HEK293 (cell line): Measurements from ENCODE around the gene UBA1.

Experiments used
- HOXC10 ChIP-seq: sonication (generic); formaldehyde crosslinking; IDR thresholded peaks from 2 replicates; pipeline ENCODE4 v1.8.1; 2023; ENCODE audit warnings: mild to moderate bottlenecking, missing genetic modification reagents
- KLF8 ChIP-seq: fragments of 450-650 bp; formaldehyde crosslinking; IDR thresholded peaks from 2 replicates; pipeline ENCODE4 v1.5.1; 2016; ENCODE audit warnings: missing biosample characterization, missing genetic modification characterization
- OVOL3 ChIP-seq: fragments of 450-650 bp; formaldehyde crosslinking; IDR thresholded peaks from 2 replicates; pipeline ENCODE4 v1.5.1; 2016; ENCODE audit warnings: missing biosample characterization, missing genetic modification characterization
- SALL2 ChIP-seq: fragments of 450-650 bp; formaldehyde crosslinking; IDR thresholded peaks from 2 replicates; pipeline ENCODE4 v1.5.0; 2017; ENCODE audit warnings: missing biosample characterization, mild to moderate bottlenecking, missing genetic modification characterization, borderline replicate concordance
- SP3 ChIP-seq: fragments of 450-650 bp; formaldehyde crosslinking; IDR thresholded peaks from 2 replicates; pipeline ENCODE4 v1.5.1; 2016; ENCODE audit warnings: missing biosample characterization, missing genetic modification characterization
- ZBTB17 ChIP-seq: fragments of 450-650 bp; formaldehyde crosslinking; IDR thresholded peaks from 2 replicates; pipeline ENCODE4 v1.5.1; 2016; ENCODE audit warnings: missing biosample characterization, missing genetic modification characterization
- ZBTB21 ChIP-seq: fragments of 450-650 bp; formaldehyde crosslinking; IDR thresholded peaks from 2 replicates; pipeline ENCODE4 v1.5.1; 2017; ENCODE audit warnings: missing biosample characterization, missing genetic modification characterization
- ZNF10 ChIP-seq: fragments of 450-650 bp; formaldehyde crosslinking; IDR thresholded peaks from 2 replicates; pipeline ENCODE4 v1.5.1; 2017; ENCODE audit warnings: missing biosample characterization, missing genetic modification characterization
- ZNF157 ChIP-seq: fragments of 450-650 bp; formaldehyde crosslinking; IDR thresholded peaks from 2 replicates; pipeline ENCODE4 v1.5.1; 2016; ENCODE audit warnings: missing biosample characterization, missing genetic modification characterization
- ZNF214 ChIP-seq: fragments of 450-650 bp; formaldehyde crosslinking; IDR thresholded peaks from 2 replicates; pipeline ENCODE4 v1.5.1; 2017; ENCODE audit warnings: missing biosample characterization, mild to moderate bottlenecking, missing genetic modification characterization, borderline replicate concordance
- ZNF292 ChIP-seq: fragments of 450-650 bp; formaldehyde crosslinking; IDR thresholded peaks from 2 replicates; pipeline ENCODE4 v1.5.1; 2016; ENCODE audit warnings: low read depth, missing biosample characterization, missing genetic modification characterization, borderline replicate concordance
- ZNF302 ChIP-seq: fragments of 450-650 bp; formaldehyde crosslinking; IDR thresholded peaks from 2 replicates; pipeline ENCODE4 v1.5.1; 2016; ENCODE audit warnings: missing biosample characterization, missing genetic modification characterization, low read depth
- ZNF324 ChIP-seq: fragments of 450-650 bp; formaldehyde crosslinking; IDR thresholded peaks from 2 replicates; pipeline ENCODE4 v1.5.1; 2016; ENCODE audit warnings: missing biosample characterization, missing genetic modification characterization
- ZNF335 ChIP-seq: fragments of 450-650 bp; formaldehyde crosslinking; conservative IDR thresholded peaks from 2 replicates; pipeline ENCODE4 v1.5.1; 2016; ENCODE audit warnings: missing biosample characterization, missing genetic modification characterization
- ZNF341 ChIP-seq: fragments of 450-650 bp; formaldehyde crosslinking; IDR thresholded peaks from 2 replicates; pipeline ENCODE4; 2016; ENCODE audit warnings: low read depth, missing biosample characterization, missing genetic modification characterization
- ZNF391 ChIP-seq: fragments of 450-650 bp; formaldehyde crosslinking; IDR thresholded peaks from 2 replicates; pipeline ENCODE4 v1.5.1; 2016; ENCODE audit warnings: low read depth, missing biosample characterization, missing genetic modification characterization, borderline replicate concordance
- ZNF423 ChIP-seq: fragments of 450-650 bp; formaldehyde crosslinking; IDR thresholded peaks from 2 replicates; pipeline ENCODE4 v1.5.1; 2016; ENCODE audit warnings: missing biosample characterization, missing genetic modification characterization
- ZNF548 ChIP-seq: fragments of 450-650 bp; formaldehyde crosslinking; IDR thresholded peaks from 2 replicates; pipeline ENCODE4 v1.5.1; 2016; ENCODE audit warnings: missing biosample characterization, missing genetic modification characterization
- ZNF555 ChIP-seq: fragments of 450-650 bp; formaldehyde crosslinking; conservative IDR thresholded peaks from 2 replicates; pipeline ENCODE4 v1.5.1; 2017; ENCODE audit warnings: missing biosample characterization, mild to moderate bottlenecking, missing genetic modification characterization, inconsistent platforms
- ZNF571 ChIP-seq: fragments of 450-650 bp; formaldehyde crosslinking; IDR thresholded peaks from 2 replicates; pipeline ENCODE4 v1.5.0; 2017; ENCODE audit warnings: missing biosample characterization, missing genetic modification characterization
- ZNF610 ChIP-seq: fragments of 450-650 bp; formaldehyde crosslinking; IDR thresholded peaks from 2 replicates; pipeline ENCODE4 v1.5.1; 2016; ENCODE audit warnings: missing biosample characterization, missing genetic modification characterization, borderline replicate concordance
- ZNF623 ChIP-seq: fragments of 450-650 bp; formaldehyde crosslinking; IDR thresholded peaks from 2 replicates; pipeline ENCODE4 v1.5.1; 2016; ENCODE audit warnings: missing biosample characterization, missing genetic modification characterization
- ZNF629 ChIP-seq: fragments of 450-650 bp; formaldehyde crosslinking; IDR thresholded peaks from 2 replicates; pipeline ENCODE4 v1.5.1; 2017; ENCODE audit warnings: missing biosample characterization, missing genetic modification characterization
- ZNF660 ChIP-seq: fragments of 450-650 bp; IDR thresholded peaks from 2 replicates; pipeline ENCODE4 v1.5.1; 2018; ENCODE audit warnings: missing biosample characterization, mild to moderate bottlenecking, missing genetic modification characterization
- ZNF843 ChIP-seq: fragments of 450-650 bp; formaldehyde crosslinking; IDR thresholded peaks from 2 replicates; pipeline ENCODE4 v1.5.1; 2016; ENCODE audit warnings: missing biosample characterization, missing genetic modification characterization
- TF ChIP-seq, protein P1 (sequence below): fragments of 450-650 bp; formaldehyde crosslinking; IDR thresholded peaks from 2 replicates; pipeline ENCODE4 v1.5.1; 2016; ENCODE audit warnings: missing biosample characterization, missing genetic modification characterization
- TF ChIP-seq, protein P2 (sequence below): fragments of 450-650 bp; formaldehyde crosslinking; IDR thresholded peaks from 2 replicates; pipeline ENCODE4 v1.5.1; 2016; ENCODE audit warnings: missing biosample characterization, missing genetic modification characterization
- TF ChIP-seq, protein P3 (sequence below): fragments of 450-650 bp; formaldehyde crosslinking; IDR thresholded peaks from 2 replicates; pipeline ENCODE4 v1.5.1; 2016; ENCODE audit warnings: missing biosample characterization, missing genetic modification characterization
- TF ChIP-seq, protein P4 (sequence below): fragments of 450-650 bp; formaldehyde crosslinking; IDR thresholded peaks from 2 replicates; pipeline ENCODE4 v1.5.1; 2016; ENCODE audit warnings: missing biosample characterization, missing genetic modification characterization
- TF ChIP-seq, protein P5 (sequence below): fragments of 450-650 bp; formaldehyde crosslinking; IDR thresholded peaks from 2 replicates; pipeline ENCODE4 v1.5.1; 2016; ENCODE audit warnings: missing biosample characterization, missing genetic modification characterization

The UBA1 gene

DNA sequence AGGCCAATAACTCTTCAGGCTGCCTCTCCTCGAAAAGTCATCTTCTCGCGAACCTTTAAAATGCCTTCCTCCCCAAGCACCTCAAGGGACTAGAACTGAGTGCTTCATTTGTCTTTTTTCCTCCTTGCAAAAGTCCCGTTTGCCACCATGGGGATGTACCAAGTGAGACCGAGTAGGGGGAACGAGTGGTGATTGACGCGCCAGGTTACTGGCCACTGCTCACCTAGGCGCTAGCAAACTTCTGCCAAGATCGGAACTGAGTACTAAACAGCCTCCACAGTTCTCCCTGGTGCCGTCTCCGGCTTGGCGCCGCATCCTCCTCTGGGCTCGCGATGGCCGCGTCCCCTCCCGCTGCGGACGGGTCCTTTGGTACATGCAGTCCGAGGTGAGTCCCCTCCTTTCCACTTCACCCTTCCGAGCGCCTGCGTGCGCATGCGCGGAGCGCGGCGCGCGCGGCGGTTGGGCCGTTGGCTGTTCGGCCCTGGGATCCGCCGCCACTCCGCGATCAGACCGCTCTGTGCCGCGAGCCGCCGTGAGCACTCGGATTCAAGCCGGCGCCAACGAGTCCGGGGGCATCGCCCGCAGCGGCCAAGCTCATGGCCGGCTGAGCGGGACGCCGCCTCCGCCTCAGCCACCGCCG, 24.8 kb downstream of the UBA1 start, which contains the start of gene CDK16 (continued):
- TF ChIP-seq, protein P1, sequence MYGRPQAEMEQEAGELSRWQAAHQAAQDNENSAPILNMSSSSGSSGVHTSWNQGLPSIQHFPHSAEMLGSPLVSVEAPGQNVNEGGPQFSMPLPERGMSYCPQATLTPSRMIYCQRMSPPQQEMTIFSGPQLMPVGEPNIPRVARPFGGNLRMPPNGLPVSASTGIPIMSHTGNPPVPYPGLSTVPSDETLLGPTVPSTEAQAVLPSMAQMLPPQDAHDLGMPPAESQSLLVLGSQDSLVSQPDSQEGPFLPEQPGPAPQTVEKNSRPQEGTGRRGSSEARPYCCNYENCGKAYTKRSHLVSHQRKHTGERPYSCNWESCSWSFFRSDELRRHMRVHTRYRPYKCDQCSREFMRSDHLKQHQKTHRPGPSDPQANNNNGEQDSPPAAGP (tag by site-specific recombination), result peak; percentile 98
- peak; percentile 94; the same call in 1 of the 2 replicates for TF ChIP-seq ZBTB17 (tag by site-specific recombination)
- TF ChIP-seq HOXC10, result peak; percentile 87; the same call in 1 of the 2 replicates
- TF ChIP-seq ZNF555 (tag by site-specific recombination), result no peak
- 0 out of 2 replicates have a peak, but pooled peaks have one; percentile 57 for TF ChIP-seq ZNF660 (tag by site-specific recombination)
- peak; percentile 26; the same call in 1 of the 2 replicates for TF ChIP-seq ZNF623 (tag by site-specific recombination)
- TF ChIP-seq ZNF341 (tag by site-specific recombination), result peak; percentile 80
- TF ChIP-seq, protein P2, sequence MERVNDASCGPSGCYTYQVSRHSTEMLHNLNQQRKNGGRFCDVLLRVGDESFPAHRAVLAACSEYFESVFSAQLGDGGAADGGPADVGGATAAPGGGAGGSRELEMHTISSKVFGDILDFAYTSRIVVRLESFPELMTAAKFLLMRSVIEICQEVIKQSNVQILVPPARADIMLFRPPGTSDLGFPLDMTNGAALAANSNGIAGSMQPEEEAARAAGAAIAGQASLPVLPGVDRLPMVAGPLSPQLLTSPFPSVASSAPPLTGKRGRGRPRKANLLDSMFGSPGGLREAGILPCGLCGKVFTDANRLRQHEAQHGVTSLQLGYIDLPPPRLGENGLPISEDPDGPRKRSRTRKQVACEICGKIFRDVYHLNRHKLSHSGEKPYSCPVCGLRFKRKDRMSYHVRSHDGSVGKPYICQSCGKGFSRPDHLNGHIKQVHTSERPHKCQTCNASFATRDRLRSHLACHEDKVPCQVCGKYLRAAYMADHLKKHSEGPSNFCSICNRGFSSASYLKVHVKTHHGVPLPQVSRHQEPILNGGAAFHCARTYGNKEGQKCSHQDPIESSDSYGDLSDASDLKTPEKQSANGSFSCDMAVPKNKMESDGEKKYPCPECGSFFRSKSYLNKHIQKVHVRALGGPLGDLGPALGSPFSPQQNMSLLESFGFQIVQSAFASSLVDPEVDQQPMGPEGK, result peak; percentile 65
- peak; percentile 78 for TF ChIP-seq ZNF629 (tag by site-specific recombination)
- TF ChIP-seq ZNF548, result 0 out of 2 replicates have a peak, but pooled peaks have one; percentile 41
- peak; percentile 95 for TF ChIP-seq ZNF324 (tag by site-specific recombination)
- peak; percentile 56; the same call in 1 of the 2 replicates for TF ChIP-seq SP3 (tag by site-specific recombination)
- TF ChIP-seq ZNF214, result no peak
- peak; percentile 48 for TF ChIP-seq ZBTB21 (tag by site-specific recombination)
- TF ChIP-seq ZNF10 (tag by site-specific recombination), result peak; percentile 31; the same call in 1 of the 2 replicates
- TF ChIP-seq, protein P3, sequence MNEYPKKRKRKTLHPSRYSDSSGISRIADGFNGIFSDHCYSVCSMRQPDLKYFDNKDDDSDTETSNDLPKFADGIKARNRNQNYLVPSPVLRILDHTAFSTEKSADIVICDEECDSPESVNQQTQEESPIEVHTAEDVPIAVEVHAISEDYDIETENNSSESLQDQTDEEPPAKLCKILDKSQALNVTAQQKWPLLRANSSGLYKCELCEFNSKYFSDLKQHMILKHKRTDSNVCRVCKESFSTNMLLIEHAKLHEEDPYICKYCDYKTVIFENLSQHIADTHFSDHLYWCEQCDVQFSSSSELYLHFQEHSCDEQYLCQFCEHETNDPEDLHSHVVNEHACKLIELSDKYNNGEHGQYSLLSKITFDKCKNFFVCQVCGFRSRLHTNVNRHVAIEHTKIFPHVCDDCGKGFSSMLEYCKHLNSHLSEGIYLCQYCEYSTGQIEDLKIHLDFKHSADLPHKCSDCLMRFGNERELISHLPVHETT, result peak; percentile 95
- no peak for TF ChIP-seq ZNF302 (tag by site-specific recombination)
- TF ChIP-seq ZNF571 (tag by site-specific recombination), result no peak
- TF ChIP-seq ZNF157, result no peak
- peak; percentile 90 for TF ChIP-seq KLF8 (tag by site-specific recombination)
- TF ChIP-seq, protein P4, sequence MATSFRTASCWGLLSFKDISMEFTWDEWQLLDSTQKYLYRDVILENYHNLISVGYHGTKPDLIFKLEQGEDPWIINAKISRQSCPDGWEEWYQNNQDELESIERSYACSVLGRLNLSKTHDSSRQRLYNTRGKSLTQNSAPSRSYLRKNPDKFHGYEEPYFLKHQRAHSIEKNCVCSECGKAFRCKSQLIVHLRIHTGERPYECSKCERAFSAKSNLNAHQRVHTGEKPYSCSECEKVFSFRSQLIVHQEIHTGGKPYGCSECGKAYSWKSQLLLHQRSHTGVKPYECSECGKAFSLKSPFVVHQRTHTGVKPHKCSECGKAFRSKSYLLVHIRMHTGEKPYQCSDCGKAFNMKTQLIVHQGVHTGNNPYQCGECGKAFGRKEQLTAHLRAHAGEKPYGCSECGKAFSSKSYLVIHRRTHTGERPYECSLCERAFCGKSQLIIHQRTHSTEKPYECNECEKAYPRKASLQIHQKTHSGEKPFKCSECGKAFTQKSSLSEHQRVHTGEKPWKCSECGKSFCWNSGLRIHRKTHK (tag by site-specific recombination), result no peak
- TF ChIP-seq ZNF843 (tag by site-specific recombination), result peak; percentile 71
- TF ChIP-seq ZNF292 (tag by site-specific recombination), result no peak
- TF ChIP-seq ZNF391 (tag by site-specific recombination), result peak; percentile 77; the same call in 1 of the 2 replicates
- TF ChIP-seq SALL2 (tag by site-specific recombination), result no peak
- TF ChIP-seq ZNF423 (tag by site-specific recombination), result no peak
- peak; percentile 66 for TF ChIP-seq ZNF335 (tag by site-specific recombination)
- TF ChIP-seq, protein P5, sequence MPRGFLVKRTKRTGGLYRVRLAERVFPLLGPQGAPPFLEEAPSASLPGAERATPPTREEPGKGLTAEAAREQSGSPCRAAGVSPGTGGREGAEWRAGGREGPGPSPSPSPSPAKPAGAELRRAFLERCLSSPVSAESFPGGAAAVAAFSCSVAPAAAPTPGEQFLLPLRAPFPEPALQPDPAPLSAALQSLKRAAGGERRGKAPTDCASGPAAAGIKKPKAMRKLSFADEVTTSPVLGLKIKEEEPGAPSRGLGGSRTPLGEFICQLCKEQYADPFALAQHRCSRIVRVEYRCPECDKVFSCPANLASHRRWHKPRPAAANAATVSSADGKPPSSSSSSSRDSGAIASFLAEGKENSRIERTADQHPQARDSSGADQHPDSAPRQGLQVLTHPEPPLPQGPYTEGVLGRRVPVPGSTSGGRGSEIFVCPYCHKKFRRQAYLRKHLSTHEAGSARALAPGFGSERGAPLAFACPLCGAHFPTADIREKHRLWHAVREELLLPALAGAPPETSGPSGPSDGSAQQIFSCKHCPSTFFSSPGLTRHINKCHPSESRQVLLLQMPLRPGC (tag by site-specific recombination), result peak; percentile 90
- TF ChIP-seq ZNF610 (tag by site-specific recombination), result peak; percentile 72; the same call in 1 of the 2 replicates
- TF ChIP-seq OVOL3, result peak; percentile 86
